ENCODE data around the gene SLIT3. TPM values are rescaled to one million over a fixed set of nuclear protein-coding genes. Genes with fewer than 3 reads are reported as not detected.

The SLIT3 gene
- total and polyA plus RNA-seq, 9 of the 15 experiments (the other 6 are each of a cell fraction or from before 2014, with no cell fraction given) = 0.01 to 0.04 TPM; not detected in 7

DNA sequence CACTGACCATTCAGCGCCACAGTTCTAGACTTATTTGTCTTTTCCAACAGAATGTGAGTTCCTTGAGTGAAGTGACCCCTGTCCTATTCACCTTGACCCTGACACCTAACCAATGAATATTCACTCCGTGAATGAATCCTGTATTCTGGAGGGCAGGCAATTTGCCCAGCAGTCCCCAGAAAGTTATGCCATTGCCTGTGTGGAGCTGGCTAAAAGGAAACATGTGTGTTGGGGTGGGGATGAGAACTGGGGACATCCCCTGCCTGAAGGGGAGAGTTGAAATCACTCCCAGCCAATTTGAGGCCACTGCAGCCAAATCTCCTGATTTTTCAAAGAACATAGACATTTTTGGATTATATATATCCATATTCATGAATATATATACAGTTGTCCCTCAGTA is 199.0 kb downstream of the SLIT3 start (continued):
- no peak for TF ChIP-seq DIDO1 (tag; IDR thresholded peaks at IDR 0.05; ENCODE audit: low read depth)
- TF ChIP-seq CEBPG (CRISPR knock-in tag; IDR thresholded peaks at IDR 0.05) = no peak
- TF ChIP-seq CEBPG (tag; conservative IDR thresholded peaks at IDR 0.05 in 1 of 2, IDR thresholded peaks at IDR 0.05 in 1 of 2) = no peak
- TF ChIP-seq FOXK2 (conservative IDR thresholded peaks at IDR 0.05 in 1 of 2, IDR thresholded peaks at IDR 0.05 in 1 of 2; ENCODE audit: low read depth in 2 of 2) = no peak
- TF ChIP-seq ZNF644 (tag; IDR thresholded peaks at IDR 0.05; ENCODE audit: low read depth) = no peak
- no peak for TF ChIP-seq GATAD2B (IDR thresholded peaks at IDR 0.05; ENCODE audit: borderline replicate concordance)
- TF ChIP-seq KLF10 (CRISPR knock-in tag; IDR thresholded peaks at IDR 0.05) = no peak

DNA sequence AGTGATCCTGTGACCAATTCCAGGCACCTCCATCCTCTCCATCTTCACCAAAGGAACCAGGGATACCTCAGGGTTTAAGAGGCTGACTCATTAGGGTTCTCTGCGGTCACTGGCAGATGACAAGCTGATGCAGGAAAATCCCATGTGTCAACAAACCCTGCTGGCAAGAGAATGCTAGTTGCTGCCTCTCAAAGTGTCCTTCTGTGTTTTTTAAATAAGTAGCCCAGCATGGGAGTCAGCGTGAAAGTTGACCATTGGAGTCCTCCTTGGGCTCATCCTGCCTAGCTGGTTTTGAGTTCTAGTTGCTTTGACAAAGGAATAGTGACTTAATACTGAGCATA is 200.2 kb downstream of the SLIT3 start:
- no peak for TF ChIP-seq ZKSCAN3 (CRISPR knock-in tag; IDR thresholded peaks at IDR 0.05)
- TF ChIP-seq CBFB (CRISPR knock-in tag; IDR thresholded peaks at IDR 0.05) = no peak
- no peak for TF ChIP-seq TGIF2 (CRISPR knock-in tag; IDR thresholded peaks at IDR 0.05)
- Histone ChIP-seq H3K4me1 (replicated peaks in 1 of 2; ENCODE audit: control insufficient read depth in 2 of 2, insufficient read depth in 2 of 2, low read length in 2 of 2) (no peaks in the 10 kb centered on the region), H3K27ac (ENCODE audit: extremely low read depth, low read depth, low read length) (no peak overlapping the region), H3K79me2 (ENCODE audit: control insufficient read depth, insufficient read depth, low read length) (no peaks in the 10 kb centered on the region), H3K27me3 (ENCODE audit: control insufficient read depth in 2 of 2, insufficient read depth in 2 of 2, low read length in 2 of 2) (0 out of 5 replicates have a peak, but pooled peaks cover 0 to 6% of the 10 kb centered on the region in 2 experiments), H2AFZ (ENCODE audit: low read depth, low read length) (no peak overlapping the region), H3K4me2 (ENCODE audit: insufficient read depth, low read length) (no peak overlapping the region), H4K20me1 (replicated peaks; ENCODE audit: control insufficient read depth, insufficient read depth, low read length) (0 out of 2 replicates have a peak, but pooled peaks cover 4% of the 10 kb centered on the region), H3K9ac (ENCODE audit: insufficient read depth in 1 of 2, low read depth in 2 of 2, low read length in 2 of 2) (no peak overlapping the region), H3K36me3 (ENCODE audit: control insufficient read depth, insufficient read depth, low read length) (no peaks in the 10 kb centered on the region), H3K9me1 (ENCODE audit: control insufficient read depth, insufficient read depth, low read length) (no peaks in the 10 kb centered on the region), H3K4me3 (no peak overlapping the region), H3K9me3 (replicated peaks; ENCODE audit: control insufficient read depth, insufficient read depth, low read depth, low read length) (no peaks in the 10 kb centered on the region)
- no TSS peak for BruUV-seq (replicated peaks)
- DNase-seq (ENCODE audit: extremely low read depth in 1 of 4, low spot score in 3 of 4) (no peak), FAIRE-seq (no peak), ATAC-seq (no peak)
- in situ Hi-C loops (cut with MboI) = no loop called here
- 0% methylated on average over 2 of the region's 2 CpGs for WGBS (ENCODE audit: insufficient coverage, low coverage, missing lambda C conversion rate)
- intact Hi-C loops (cut with micrococcal nuclease) = no loop called here
- POLR2A ChIA-PET = no interaction called here
- CTCF ChIA-PET (ENCODE audit: low intra/inter-chr PET ratio) = no interaction called here
